ENCODE data around the gene PREB. TPM values are rescaled to one million over a fixed set of nuclear protein-coding genes. Genes with fewer than 3 reads are reported as not detected.

The PREB gene
- polyA plus RNA-seq, 3 donors = 70.0 to 78.2 (median 71.7) TPM

GRCh38 chr2:27154488-27154887 lies 20.1 kb upstream of the PREB start:
- Mint-ChIP-seq H3K9me3 (no peaks in the 10 kb centered on the region), H3K4me1 (no peaks in the 10 kb centered on the region), H3K4me3 (no peak overlapping the region), H3K36me3 (no peaks in the 10 kb centered on the region), H3K27ac (no peak overlapping the region), H3K27me3 (ENCODE audit: low read depth in 3 of 3) (peaks cover 1 to 13% (median 2%) of the 10 kb centered on the region in 3 donors)
- intact Hi-C loops (cut with micrococcal nuclease) = no loop called here
- H2AFZ ChIP-seq (ENCODE audit: insufficient read depth, low read depth, low read length, poor library complexity, severe bottlenecking) = no peak overlapping the region
- WGBS (ENCODE audit: insufficient coverage) = 85% methylated on average over 5 of the region's 6 CpGs
- no peaks in the 10 kb centered on the region for H3K4me1 ChIP-seq (ENCODE audit: control insufficient read depth in 1 of 2, insufficient read depth in 2 of 2, low read length in 2 of 2)
- no peaks in the 10 kb centered on the region for H3K79me2 ChIP-seq (ENCODE audit: insufficient read depth, low read length)
- no peak overlapping the region for H3K4me3 ChIP-seq (replicated peaks in 1 of 3; ENCODE audit: low read depth in 2 of 3, low read length in 3 of 3)
- H3K4me2 ChIP-seq (replicated peaks; ENCODE audit: extremely low read depth, low read length, poor library complexity, severe bottlenecking) = no peak overlapping the region
- H3K27ac ChIP-seq (ENCODE audit: low read depth in 1 of 2, low read length in 2 of 2) = no peak overlapping the region
- DNase-seq = no peak
- H3K9me3 ChIP-seq (replicated peaks in 1 of 2; ENCODE audit: control insufficient read depth in 1 of 2, insufficient read depth in 1 of 2, low read length in 2 of 2) = no peaks in the 10 kb centered on the region
- no peaks in the 10 kb centered on the region for H3K36me3 ChIP-seq (replicated peaks in 1 of 2; ENCODE audit: control insufficient read depth in 1 of 2, insufficient read depth in 2 of 2, low read length in 2 of 2)
- H4K20me1 ChIP-seq (ENCODE audit: insufficient read depth, low read length) = no peaks in the 10 kb centered on the region
- H3K27me3 ChIP-seq (ENCODE audit: control insufficient read depth in 2 of 2, insufficient read depth in 2 of 2, low read length in 2 of 2) = no peaks in the 10 kb centered on the region
- no peak for TF ChIP-seq CTCF (IDR thresholded peaks at IDR 0.05)
- H3K9ac ChIP-seq (ENCODE audit: insufficient read depth, low read length, poor library complexity, severe bottlenecking) = no peak overlapping the region

DNA sequence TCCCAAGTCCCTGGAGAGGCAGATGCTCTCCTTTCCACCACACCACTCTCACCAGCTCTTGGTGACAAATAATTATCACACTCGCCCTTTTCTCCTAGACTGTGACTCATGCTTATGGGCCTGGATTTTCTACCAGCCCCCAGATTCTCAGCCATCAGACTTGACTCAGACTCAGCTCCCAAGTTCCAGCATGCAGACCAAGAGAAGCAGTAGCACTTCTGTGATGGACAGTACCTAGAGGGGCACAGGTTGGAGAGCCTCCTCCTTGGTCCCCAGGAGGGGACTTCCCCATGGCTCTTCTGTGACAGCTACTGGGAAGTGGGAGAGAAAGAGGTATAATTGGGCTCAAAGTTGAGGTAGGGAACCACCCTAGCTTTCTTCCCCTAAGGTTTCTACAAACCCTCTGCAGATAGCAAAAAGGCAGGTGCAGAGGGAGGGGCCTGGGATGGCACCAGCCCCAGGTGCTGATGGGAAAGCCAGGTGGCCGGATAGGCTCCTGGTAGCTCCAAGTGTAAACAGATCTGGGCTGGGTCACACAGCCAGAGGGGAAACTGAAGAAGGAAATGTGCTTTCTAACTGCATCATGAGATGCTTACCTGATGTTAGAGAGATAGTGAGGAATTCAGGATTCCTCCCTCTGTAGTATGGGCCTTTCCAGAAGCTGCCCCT lies 18.5 kb upstream of the PREB start:
- TF ChIP-seq CTCF (IDR thresholded peaks at IDR 0.05) = no peak
- intact Hi-C loops (cut with micrococcal nuclease) = no loop called here
- H3K9ac ChIP-seq (ENCODE audit: insufficient read depth, low read length, poor library complexity, severe bottlenecking) = no peak overlapping the region
- peak overlapping the region in 1 of 7 donors; percentile 34 for H3K27ac Mint-ChIP-seq
- no peaks in the 10 kb centered on the region for H3K4me1 Mint-ChIP-seq
- no peak for DNase-seq
- no peak overlapping the region for H3K4me3 ChIP-seq (replicated peaks in 1 of 3; ENCODE audit: low read depth in 2 of 3, low read length in 3 of 3)
- no peaks in the 10 kb centered on the region for H3K9me3 ChIP-seq (replicated peaks in 1 of 2; ENCODE audit: control insufficient read depth in 1 of 2, insufficient read depth in 1 of 2, low read length in 2 of 2)
- no peaks in the 10 kb centered on the region for H3K36me3 Mint-ChIP-seq
- no peaks in the 10 kb centered on the region for H3K36me3 ChIP-seq (replicated peaks in 1 of 2; ENCODE audit: control insufficient read depth in 1 of 2, insufficient read depth in 2 of 2, low read length in 2 of 2)
- no peaks in the 10 kb centered on the region for H3K79me2 ChIP-seq (ENCODE audit: insufficient read depth, low read length)
- H2AFZ ChIP-seq (ENCODE audit: insufficient read depth, low read depth, low read length, poor library complexity, severe bottlenecking) = no peak overlapping the region
- no peak overlapping the region for H3K4me3 Mint-ChIP-seq
- no peak overlapping the region for H3K4me2 ChIP-seq (replicated peaks; ENCODE audit: extremely low read depth, low read length, poor library complexity, severe bottlenecking)
- peaks cover 0 to 10% (median 1%) of the 10 kb centered on the region in 3 donors for H3K27me3 Mint-ChIP-seq (ENCODE audit: low read depth in 3 of 3)
- H3K27me3 ChIP-seq (ENCODE audit: control insufficient read depth in 2 of 2, insufficient read depth in 2 of 2, low read length in 2 of 2) = no peaks in the 10 kb centered on the region
- no peak overlapping the region for H3K27ac ChIP-seq (ENCODE audit: low read depth in 1 of 2, low read length in 2 of 2)
- WGBS (ENCODE audit: insufficient coverage) = 86% methylated on average over 2 of the region's 2 CpGs
- H3K9me3 Mint-ChIP-seq = peaks cover 0 to 2% (median 0%) of the 10 kb centered on the region in 7 donors
- H3K4me1 ChIP-seq (ENCODE audit: control insufficient read depth in 1 of 2, insufficient read depth in 2 of 2, low read length in 2 of 2) = no peaks in the 10 kb centered on the region
- no peaks in the 10 kb centered on the region for H4K20me1 ChIP-seq (ENCODE audit: insufficient read depth, low read length)

Data from CD14-positive monocyte (primary cell).